K562 (cell line): ENCODE data around the gene SRM. TPM values are rescaled to one million over a fixed set of nuclear protein-coding genes. Genes with fewer than 3 reads are reported as not detected.

ENCODE experiments used
- BRD9 ChIP-seq: fragments of 450-650 bp; IDR thresholded peaks from 2 replicates; pipeline ENCODE4 v1.6.1; 2018; ENCODE audit warnings: low read depth; ENCODE audit not compliant: partially characterized antibody
- E2F8 ChIP-seq: fragments of 450-650 bp; IDR thresholded peaks from 2 replicates; pipeline ENCODE4 v1.7.1; 2018; ENCODE audit warnings: mild to moderate bottlenecking, low read depth; ENCODE audit not compliant: partially characterized antibody
- ETV1 ChIP-seq: fragments of 450-650 bp; conservative IDR thresholded peaks from 2 replicates; pipeline ENCODE4 v1.6.1; 2016; ENCODE audit warnings: missing genetic modification characterization, control low read depth, low read depth, missing compliant biosample characterization
- ETV6 ChIP-seq, 3 experiments: fragments of 150-350 bp in 1 of 3; sonication (generic) in 1 of 3; formaldehyde crosslinking in 1 of 3; IDR thresholded peaks; 2 replicates each; pipeline versions ENCODE4 v1.6.1 to v1.8.0; 2014 to 2022; ENCODE audit warnings: borderline replicate concordance in 2 of 3, low read depth in 2 of 3, antibody characterized with exemption in 1 of 3, low read length in 1 of 3, mild to moderate bottlenecking in 1 of 3, missing genetic modification reagents in 1 of 3
- GTF2F1 ChIP-seq: IDR thresholded peaks from 2 replicates; pipeline ENCODE4 v1.6.1; 2011; ENCODE audit warnings: low read depth, low read length, improper control_type of control experiment
- LEF1 ChIP-seq: fragments of 450-650 bp; IDR thresholded peaks from 2 replicates; pipeline ENCODE4 v1.6.1; 2016; ENCODE audit warnings: mild to moderate bottlenecking
- MCM2 ChIP-seq: fragments of 450-650 bp; IDR thresholded peaks from 2 replicates; pipeline ENCODE4 v1.6.1; 2017; ENCODE audit warnings: low read depth, mild to moderate bottlenecking
- NFYB ChIP-seq: IDR thresholded peaks from 2 replicates; pipeline ENCODE4 v1.6.1; 2011; ENCODE audit warnings: mild to moderate bottlenecking, moderate library complexity; ENCODE audit not compliant: insufficient read length; ENCODE audit errors: extremely low read depth
- NR3C1 ChIP-seq: sonication (generic); formaldehyde crosslinking; IDR thresholded peaks from 2 replicates; pipeline ENCODE4 v1.8.1; 2022; ENCODE audit warnings: missing genetic modification reagents
- POLR2AphosphoS2 ChIP-seq: IDR thresholded peaks from 2 replicates; pipeline ENCODE4 v1.6.1; 2012; ENCODE audit warnings: low read length, improper control_type of control experiment
- POLR2B ChIP-seq: fragments of 450-650 bp; IDR thresholded peaks from 2 replicates; pipeline ENCODE4 v1.6.1; 2018; ENCODE audit warnings: low read depth; ENCODE audit not compliant: partially characterized antibody
- POLR3A ChIP-seq: IDR thresholded peaks from 2 replicates; pipeline ENCODE4 v1.6.1; 2011; ENCODE audit warnings: borderline replicate concordance, mild to moderate bottlenecking, moderate library complexity; ENCODE audit not compliant: insufficient read length, insufficient read depth; ENCODE audit errors: extremely low read depth
- RNF2 ChIP-seq: sonication (generic); IDR thresholded peaks from 2 replicates; pipeline ENCODE4 v1.6.1; 2016
- SUPT5H ChIP-seq: fragments of 450-650 bp; IDR thresholded peaks from 2 replicates; pipeline ENCODE4 v1.6.1; 2016
- TAF7 ChIP-seq: fragments of 450-650 bp; IDR thresholded peaks from 2 replicates; pipeline ENCODE4 v1.6.1; 2016; ENCODE audit warnings: missing genetic modification characterization, missing compliant biosample characterization
- ZNF431 ChIP-seq: sonication (generic); formaldehyde crosslinking; IDR thresholded peaks from 2 replicates; pipeline ENCODE4 v1.8.0; 2022; ENCODE audit warnings: mild to moderate bottlenecking, missing genetic modification reagents
- polyA plus RNA-seq, 8 experiments: library from polyadenylated mRNA; depleted of rRNA in 4 of 8; stranded (reverse) in 5 of 8; unstranded in 3 of 8; fragments of >200 nt; fragmentation: Nextera tagmentation in 2 of 8; fragmentation: Illumina TruSeq in 1 of 8; extraction: Ambion mirVana in 2 of 8; extraction: Trizol in 1 of 8; gene quantifications; 2 replicates each; pipeline versions ENCODE4 v1.2.1 to v1.2.3, GENCODE V29; 2011 to 2014; ENCODE audit warnings: inconsistent platforms in 1 of 8, missing spikeins in 1 of 8
- total RNA-seq, 7 experiments: library from RNA; depleted of rRNA in 6 of 7; stranded (reverse); fragments of >200 nt in 6 of 7; fragmentation: Illumina TruSeq in 2 of 7; extraction: Trizol in 2 of 7; gene quantifications; 2 replicates each; pipeline versions ENCODE4 v1.2.1 to v1.2.3, GENCODE V29; 2011 to 2021; ENCODE audit warnings: low replicate concordance in 1 of 7
- TF ChIP-seq, protein P1 (sequence below): sonication (generic); formaldehyde crosslinking; IDR thresholded peaks from 2 replicates; pipeline ENCODE4 v1.8.1; 2023; ENCODE audit warnings: mild to moderate bottlenecking, missing genetic modification reagents
- TF ChIP-seq, protein P2 (sequence below), 2 experiments: fragments of 450-650 bp; conservative IDR thresholded peaks; 2 replicates each; pipeline ENCODE4 v1.6.1; 2017; ENCODE audit warnings: mild to moderate bottlenecking in 2 of 2, moderate library complexity in 2 of 2
- TF ChIP-seq, protein P3 (sequence below): fragments of 200-800 bp; sonication (Bioruptor generic); IDR thresholded peaks from 2 replicates; pipeline ENCODE4 v1.6.1; 2017; ENCODE audit warnings: missing genetic modification characterization, missing compliant biosample characterization

SRM gene
- total and polyA plus RNA-seq, 9 of the 15 experiments (the other 6 are each of a cell fraction or from before 2014, with no cell fraction given) = 23.9 to 373 (median 82.5) TPM

GRCh38 chr1:11052839-11053757 lies 6.7 kb downstream of the SRM start (continued):
- TF ChIP-seq, protein P1, sequence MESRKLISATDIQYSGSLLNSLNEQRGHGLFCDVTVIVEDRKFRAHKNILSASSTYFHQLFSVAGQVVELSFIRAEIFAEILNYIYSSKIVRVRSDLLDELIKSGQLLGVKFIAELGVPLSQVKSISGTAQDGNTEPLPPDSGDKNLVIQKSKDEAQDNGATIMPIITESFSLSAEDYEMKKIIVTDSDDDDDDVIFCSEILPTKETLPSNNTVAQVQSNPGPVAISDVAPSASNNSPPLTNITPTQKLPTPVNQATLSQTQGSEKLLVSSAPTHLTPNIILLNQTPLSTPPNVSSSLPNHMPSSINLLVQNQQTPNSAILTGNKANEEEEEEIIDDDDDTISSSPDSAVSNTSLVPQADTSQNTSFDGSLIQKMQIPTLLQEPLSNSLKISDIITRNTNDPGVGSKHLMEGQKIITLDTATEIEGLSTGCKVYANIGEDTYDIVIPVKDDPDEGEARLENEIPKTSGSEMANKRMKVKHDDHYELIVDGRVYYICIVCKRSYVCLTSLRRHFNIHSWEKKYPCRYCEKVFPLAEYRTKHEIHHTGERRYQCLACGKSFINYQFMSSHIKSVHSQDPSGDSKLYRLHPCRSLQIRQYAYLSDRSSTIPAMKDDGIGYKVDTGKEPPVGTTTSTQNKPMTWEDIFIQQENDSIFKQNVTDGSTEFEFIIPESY (CRISPR knock-in tag) = no peak
- TF ChIP-seq, protein P2, sequence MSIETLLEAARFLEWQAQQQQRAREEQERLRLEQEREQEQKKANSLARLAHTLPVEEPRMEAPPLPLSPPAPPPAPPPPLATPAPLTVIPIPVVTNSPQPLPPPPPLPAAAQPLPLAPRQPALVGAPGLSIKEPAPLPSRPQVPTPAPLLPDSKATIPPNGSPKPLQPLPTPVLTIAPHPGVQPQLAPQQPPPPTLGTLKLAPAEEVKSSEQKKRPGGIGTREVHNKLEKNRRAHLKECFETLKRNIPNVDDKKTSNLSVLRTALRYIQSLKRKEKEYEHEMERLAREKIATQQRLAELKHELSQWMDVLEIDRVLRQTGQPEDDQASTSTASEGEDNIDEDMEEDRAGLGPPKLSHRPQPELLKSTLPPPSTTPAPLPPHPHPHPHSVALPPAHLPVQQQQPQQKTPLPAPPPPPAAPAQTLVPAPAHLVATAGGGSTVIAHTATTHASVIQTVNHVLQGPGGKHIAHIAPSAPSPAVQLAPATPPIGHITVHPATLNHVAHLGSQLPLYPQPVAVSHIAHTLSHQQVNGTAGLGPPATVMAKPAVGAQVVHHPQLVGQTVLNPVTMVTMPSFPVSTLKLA (conservative IDR thresholded peaks at IDR 0.05) = 0 out of 4 replicates have a peak, but pooled peaks of 1 of the 2 experiments have one; percentile 30
- no peak for TF ChIP-seq NR3C1 (CRISPR knock-in tag)
- no peak for TF ChIP-seq LEF1
- no peak for TF ChIP-seq ZNF431
- TF ChIP-seq, protein P3, sequence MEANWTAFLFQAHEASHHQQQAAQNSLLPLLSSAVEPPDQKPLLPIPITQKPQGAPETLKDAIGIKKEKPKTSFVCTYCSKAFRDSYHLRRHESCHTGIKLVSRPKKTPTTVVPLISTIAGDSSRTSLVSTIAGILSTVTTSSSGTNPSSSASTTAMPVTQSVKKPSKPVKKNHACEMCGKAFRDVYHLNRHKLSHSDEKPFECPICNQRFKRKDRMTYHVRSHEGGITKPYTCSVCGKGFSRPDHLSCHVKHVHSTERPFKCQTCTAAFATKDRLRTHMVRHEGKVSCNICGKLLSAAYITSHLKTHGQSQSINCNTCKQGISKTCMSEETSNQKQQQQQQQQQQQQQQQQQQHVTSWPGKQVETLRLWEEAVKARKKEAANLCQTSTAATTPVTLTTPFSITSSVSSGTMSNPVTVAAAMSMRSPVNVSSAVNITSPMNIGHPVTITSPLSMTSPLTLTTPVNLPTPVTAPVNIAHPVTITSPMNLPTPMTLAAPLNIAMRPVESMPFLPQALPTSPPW (CRISPR knock-in tag) = no peak
- TF ChIP-seq ETV6 (IDR thresholded peaks at IDR 0.05; ENCODE audit: borderline replicate concordance in 1 of 2, low read depth in 2 of 2, low read length in 1 of 2) = no peak
- no peak for TF ChIP-seq ETV6 (CRISPR knock-in tag; IDR thresholded peaks at IDR 0.05; ENCODE audit: borderline replicate concordance)
- peak; percentile 33; the same call in 1 of the 2 replicates for TF ChIP-seq RNF2
- TF ChIP-seq E2F8 = no peak
- peak; percentile 57 for TF ChIP-seq POLR2B
- TF ChIP-seq POLR3A = no peak
- TF ChIP-seq POLR2AphosphoS2 = peak; percentile 89; the same call in 1 of the 2 replicates
- peak; percentile 31 for TF ChIP-seq NFYB
- TF ChIP-seq ETV1 (tag) = no peak
- TF ChIP-seq BRD9 = no peak
- no peak for TF ChIP-seq MCM2
- TF ChIP-seq SUPT5H = peak; percentile 72
- no peak for TF ChIP-seq GTF2F1
- TF ChIP-seq TAF7 (tag) = no peak
